ENCODE measurements around the gene WDR88. TPM values are rescaled to one million over a fixed set of nuclear protein-coding genes. Genes with fewer than 3 reads are reported as not detected.
"Not testable (repeated sequence)": the region's sequence is repeated elsewhere in the genome, so short reads cannot be mapped to it uniquely, and the experiment has no call there.

The WDR88 gene
- total and polyA plus RNA-seq, 2 of the 13 experiments (the other 11 are each of a cell fraction or from before 2014, with no cell fraction given) = not detected

DNA sequence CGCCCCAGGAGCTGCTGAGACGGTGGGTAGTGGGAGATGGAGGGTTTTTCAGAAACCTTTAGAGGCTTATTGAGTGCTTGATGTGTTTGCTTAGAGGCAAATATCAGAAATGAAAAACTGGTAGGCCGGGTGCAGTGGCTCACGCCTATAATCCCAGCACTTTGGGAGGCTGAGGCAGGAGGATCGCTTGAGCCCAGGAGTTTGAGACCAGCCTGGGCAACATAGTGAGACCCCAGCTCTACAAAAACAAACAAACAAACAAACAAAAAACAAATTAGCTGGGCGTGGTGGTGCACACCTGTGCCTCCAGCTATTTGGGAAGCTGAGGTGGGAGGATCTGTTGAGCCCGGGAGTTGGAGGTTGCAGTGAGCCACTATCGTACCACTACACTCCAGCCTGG is 5.2 kb upstream of the WDR88 start:
- FAIRE-seq; H3K79me2 ChIP-seq (ENCODE audit: insufficient read depth, low read length); H4K20me1 ChIP-seq (ENCODE audit: insufficient read depth, low read length); ATAC-seq; H3K27ac ChIP-seq (ENCODE audit: extremely low read length, insufficient read depth, low read length); POLR2A ChIA-PET; H3K4me2 ChIP-seq (ENCODE audit: low read depth, low read length); H2AFZ ChIP-seq (ENCODE audit: low read length); intact Hi-C loops (cut with micrococcal nuclease; ENCODE audit: unreplicated experiment); DNase-seq (ENCODE audit: low spot score); H3K9me3 ChIP-seq (ENCODE audit: low read length); H3K4me1 ChIP-seq (ENCODE audit: insufficient read depth, low read length); H3K9ac ChIP-seq (ENCODE audit: insufficient read depth, low read depth, low read length); BruUV-seq (replicated peaks); H3K4me3 ChIP-seq (replicated peaks in 1 of 3; ENCODE audit: insufficient read depth in 1 of 3, low read depth in 2 of 3, low read length in 3 of 3); H3K27me3 ChIP-seq (ENCODE audit: control insufficient read depth in 1 of 2, insufficient read depth in 2 of 2, low read length in 2 of 2): not testable (repeated sequence)
- WGBS (ENCODE audit: low lambda C conversion rate) = 94% methylated on average over 8 of the region's 8 CpGs
- CTCF ChIA-PET (ENCODE audit: low intra/inter-chr PET ratio, low total read pairs) = interaction anchor here (1.5 kb wide), 1 partner anchor 58 kb away, joined by 18 read pairs; no protein-coding TSS in a partner anchor
- H3K36me3 ChIP-seq (replicated peaks in 1 of 2; ENCODE audit: control insufficient read depth in 1 of 2, insufficient read depth in 2 of 2, low read length in 2 of 2) = peaks cover 6 to 38% of the 10 kb centered on the region in 2 experiments
- in situ Hi-C loops (cut with HindIII; ENCODE audit: extremely low pct_ligation_motif_present, low pct_unique_long_range_greater_than_20kb) = loop anchor here (25.0 kb wide), 1 partner anchor 439 kb away; the partner anchor contains the start of genes ANKRD27, NUDT19 and RGS9BP

DNA sequence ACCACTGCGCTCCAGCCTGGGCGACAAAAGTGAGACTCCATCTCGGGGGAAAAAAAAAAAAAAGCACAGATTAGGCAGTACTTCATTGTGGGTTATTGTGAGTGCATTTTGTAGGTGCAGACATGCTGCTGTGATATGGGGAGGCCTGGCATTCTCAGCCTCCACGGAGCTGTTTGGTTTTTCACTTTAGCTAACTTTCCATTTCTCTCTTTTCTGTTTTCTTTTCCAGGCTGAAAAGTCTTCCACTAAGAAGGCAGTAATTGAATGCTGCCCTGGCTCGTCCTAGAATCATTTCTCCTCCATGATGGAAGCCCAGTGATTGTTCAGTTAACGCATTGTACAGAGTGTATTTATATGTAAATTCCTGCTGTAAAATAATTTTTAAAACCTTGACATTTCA is 2.0 kb upstream of the WDR88 start:
- Histone ChIP-seq H2AFZ (ENCODE audit: low read length) (no peak overlapping the region), H3K4me1 (ENCODE audit: insufficient read depth, low read length) (peaks cover 12% of the 10 kb centered on the region), H3K4me2 (ENCODE audit: low read depth, low read length) (no peak overlapping the region), H3K9me3 (ENCODE audit: low read length) (no peaks in the 10 kb centered on the region), H3K9ac (ENCODE audit: insufficient read depth, low read depth, low read length) (no peak overlapping the region), H3K27ac (ENCODE audit: extremely low read length, insufficient read depth, low read length) (no peak overlapping the region), H3K36me3 (replicated peaks in 1 of 2; ENCODE audit: control insufficient read depth in 1 of 2, insufficient read depth in 2 of 2, low read length in 2 of 2) (peaks cover 6 to 31% of the 10 kb centered on the region in 2 experiments), H3K27me3 (ENCODE audit: control insufficient read depth in 1 of 2, insufficient read depth in 2 of 2, low read length in 2 of 2) (no peaks in the 10 kb centered on the region), H3K4me3 (replicated peaks in 1 of 3; ENCODE audit: insufficient read depth in 1 of 3, low read depth in 2 of 3, low read length in 3 of 3) (no peak overlapping the region), H4K20me1 (ENCODE audit: insufficient read depth, low read length) (no peaks in the 10 kb centered on the region), H3K79me2 (ENCODE audit: insufficient read depth, low read length) (no peaks in the 10 kb centered on the region)
- intact Hi-C loops (cut with micrococcal nuclease; ENCODE audit: unreplicated experiment) = no loop called here
- ATAC-seq = no peak
- BruUV-seq (replicated peaks) = no TSS peak
- FAIRE-seq = no peak
- ChIA-PET POLR2A (no interaction called here), CTCF (ENCODE audit: low intra/inter-chr PET ratio, low total read pairs) (no interaction called here)
- DNase-seq (ENCODE audit: low spot score) = no peak
- in situ Hi-C loops (cut with HindIII; ENCODE audit: extremely low pct_ligation_motif_present, low pct_unique_long_range_greater_than_20kb) = loop anchor here (25.0 kb wide), 1 partner anchor 443 kb away; the partner anchor contains the start of genes ANKRD27, NUDT19 and RGS9BP
- WGBS (ENCODE audit: low lambda C conversion rate) = 94% methylated on average over 6 of the region's 6 CpGs
- TF ChIP-seq MLLT10 (CRISPR knock-in tag; IDR thresholded peaks at IDR 0.05) (no peak), SAFB2 (CRISPR knock-in tag; IDR thresholded peaks at IDR 0.05; ENCODE audit: borderline replicate concordance, low read depth) (no peak), ATAD3A (CRISPR knock-in tag; IDR thresholded peaks at IDR 0.05) (no peak), FOXO1 (CRISPR knock-in tag; IDR thresholded peaks at IDR 0.05) (no peak), SRSF1 (optimal IDR thresholded peaks at IDR 0.05; ENCODE audit: low read depth, low read length) (no peak), ZNF660 (CRISPR knock-in tag; IDR thresholded peaks at IDR 0.05; ENCODE audit: borderline replicate concordance, low read depth) (no peak), ZBTB21 (CRISPR knock-in tag; IDR thresholded peaks at IDR 0.05) (no peak)
- TF ChIP-seq, protein P1, sequence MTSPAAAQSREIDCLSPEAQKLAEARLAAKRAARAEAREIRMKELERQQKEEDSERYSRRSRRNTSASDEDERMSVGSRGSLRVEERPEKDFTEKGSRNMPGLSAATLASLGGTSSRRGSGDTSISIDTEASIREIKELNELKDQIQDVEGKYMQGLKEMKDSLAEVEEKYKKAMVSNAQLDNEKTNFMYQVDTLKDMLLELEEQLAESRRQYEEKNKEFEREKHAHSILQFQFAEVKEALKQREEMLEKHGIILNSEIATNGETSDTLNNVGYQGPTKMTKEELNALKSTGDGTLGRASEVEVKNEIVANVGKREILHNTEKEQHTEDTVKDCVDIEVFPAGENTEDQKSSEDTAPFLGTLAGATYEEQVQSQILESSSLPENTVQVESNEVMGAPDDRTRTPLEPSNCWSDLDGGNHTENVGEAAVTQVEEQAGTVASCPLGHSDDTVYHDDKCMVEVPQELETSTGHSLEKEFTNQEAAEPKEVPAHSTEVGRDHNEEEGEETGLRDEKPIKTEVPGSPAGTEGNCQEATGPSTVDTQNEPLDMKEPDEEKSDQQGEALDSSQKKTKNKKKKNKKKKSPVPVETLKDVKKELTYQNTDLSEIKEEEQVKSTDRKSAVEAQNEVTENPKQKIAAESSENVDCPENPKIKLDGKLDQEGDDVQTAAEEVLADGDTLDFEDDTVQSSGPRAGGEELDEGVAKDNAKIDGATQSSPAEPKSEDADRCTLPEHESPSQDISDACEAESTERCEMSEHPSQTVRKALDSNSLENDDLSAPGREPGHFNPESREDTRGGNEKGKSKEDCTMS (CRISPR knock-in tag; conservative IDR thresholded peaks at IDR 0.05) = no peak
- TF ChIP-seq, protein P2, sequence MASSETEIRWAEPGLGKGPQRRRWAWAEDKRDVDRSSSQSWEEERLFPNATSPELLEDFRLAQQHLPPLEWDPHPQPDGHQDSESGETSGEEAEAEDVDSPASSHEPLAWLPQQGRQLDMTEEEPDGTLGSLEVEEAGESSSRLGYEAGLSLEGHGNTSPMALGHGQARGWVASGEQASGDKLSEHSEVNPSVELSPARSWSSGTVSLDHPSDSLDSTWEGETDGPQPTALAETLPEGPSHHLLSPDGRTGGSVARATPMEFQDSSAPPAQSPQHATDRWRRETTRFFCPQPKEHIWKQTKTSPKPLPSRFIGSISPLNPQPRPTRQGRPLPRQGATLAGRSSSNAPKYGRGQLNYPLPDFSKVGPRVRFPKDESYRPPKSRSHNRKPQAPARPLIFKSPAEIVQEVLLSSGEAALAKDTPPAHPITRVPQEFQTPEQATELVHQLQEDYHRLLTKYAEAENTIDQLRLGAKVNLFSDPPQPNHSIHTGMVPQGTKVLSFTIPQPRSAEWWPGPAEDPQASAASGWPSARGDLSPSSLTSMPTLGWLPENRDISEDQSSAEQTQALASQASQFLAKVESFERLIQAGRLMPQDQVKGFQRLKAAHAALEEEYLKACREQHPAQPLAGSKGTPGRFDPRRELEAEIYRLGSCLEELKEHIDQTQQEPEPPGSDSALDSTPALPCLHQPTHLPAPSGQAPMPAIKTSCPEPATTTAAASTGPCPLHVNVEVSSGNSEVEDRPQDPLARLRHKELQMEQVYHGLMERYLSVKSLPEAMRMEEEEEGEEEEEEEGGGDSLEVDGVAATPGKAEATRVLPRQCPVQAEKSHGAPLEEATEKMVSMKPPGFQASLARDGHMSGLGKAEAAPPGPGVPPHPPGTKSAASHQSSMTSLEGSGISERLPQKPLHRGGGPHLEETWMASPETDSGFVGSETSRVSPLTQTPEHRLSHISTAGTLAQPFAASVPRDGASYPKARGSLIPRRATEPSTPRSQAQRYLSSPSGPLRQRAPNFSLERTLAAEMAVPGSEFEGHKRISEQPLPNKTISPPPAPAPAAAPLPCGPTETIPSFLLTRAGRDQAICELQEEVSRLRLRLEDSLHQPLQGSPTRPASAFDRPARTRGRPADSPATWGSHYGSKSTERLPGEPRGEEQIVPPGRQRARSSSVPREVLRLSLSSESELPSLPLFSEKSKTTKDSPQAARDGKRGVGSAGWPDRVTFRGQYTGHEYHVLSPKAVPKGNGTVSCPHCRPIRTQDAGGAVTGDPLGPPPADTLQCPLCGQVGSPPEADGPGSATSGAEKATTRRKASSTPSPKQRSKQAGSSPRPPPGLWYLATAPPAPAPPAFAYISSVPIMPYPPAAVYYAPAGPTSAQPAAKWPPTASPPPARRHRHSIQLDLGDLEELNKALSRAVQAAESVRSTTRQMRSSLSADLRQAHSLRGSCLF (CRISPR knock-in tag; IDR thresholded peaks at IDR 0.05; ENCODE audit: borderline replicate concordance) = no peak
